ENCODE results near the gene ANGEL2.
"Not testable (repeated sequence)": the region's sequence is repeated elsewhere in the genome, so short reads cannot be mapped to it uniquely, and the experiment has no call there.

ANGEL2 gene

GRCh38 chr1:212976586-212976985 lies 39.1 kb downstream of the ANGEL2 start:
- no peak for DNase-seq

GRCh38 chr1:212975111-212975918 lies 40.4 kb downstream of the ANGEL2 start:
- no peak for DNase-seq

GRCh38 chr1:212974711-212975110 lies 41.0 kb downstream of the ANGEL2 start:
- no peak for DNase-seq

GRCh38 chr1:212973899-212974298 lies 41.8 kb downstream of the ANGEL2 start:
- DNase-seq, result no peak

GRCh38 chr1:212973426-212973825 lies 42.2 kb downstream of the ANGEL2 start:
- DNase-seq, result no peak

GRCh38 chr1:212971312-212971711 lies 44.4 kb downstream of the ANGEL2 start:
- DNase-seq, result no peak

- no peak for DNase-seq
Observed at GRCh38 chr1:212970085-212970484, 45.6 kb downstream of the ANGEL2 start.

- DNase-seq, result no peak
Observed at GRCh38 chr1:212968368-212968863, 47.3 kb downstream of the ANGEL2 start.

- no peak for DNase-seq
Observed at GRCh38 chr1:212967801-212968200, 47.9 kb downstream of the ANGEL2 start.

- DNase-seq, result no peak
Observed at GRCh38 chr1:212966616-212967015, 49.1 kb downstream of the ANGEL2 start.

GRCh38 chr1:212964993-212965392 lies 50.7 kb downstream of the ANGEL2 start:
- not testable (repeated sequence) for DNase-seq

GRCh38 chr1:212964102-212964501 lies 51.6 kb downstream of the ANGEL2 start:
- no peak for DNase-seq

GRCh38 chr1:212962509-212962908 lies 53.2 kb downstream of the ANGEL2 start:
- DNase-seq, result no peak

GRCh38 chr1:212960932-212961331 lies 54.7 kb downstream of the ANGEL2 start:
- no peak for DNase-seq

- DNase-seq, result no peak
Observed at GRCh38 chr1:212959266-212960220, 56.1 kb downstream of the ANGEL2 start.

GRCh38 chr1:212958175-212958574 lies 57.5 kb downstream of the ANGEL2 start:
- DNase-seq, result no peak

GRCh38 chr1:212957546-212957945 lies 58.1 kb downstream of the ANGEL2 start:
- DNase-seq, result no peak

- DNase-seq, result no peak
Observed at GRCh38 chr1:212955961-212956620, 59.6 kb downstream of the ANGEL2 start.

GRCh38 chr1:212955098-212955497 lies 60.6 kb downstream of the ANGEL2 start:
- no peak for DNase-seq

- no peak for DNase-seq
Observed at GRCh38 chr1:212954514-212954913, 61.2 kb downstream of the ANGEL2 start.

GRCh38 chr1:212953321-212953720 lies 62.3 kb downstream of the ANGEL2 start:
- no peak for DNase-seq

GRCh38 chr1:212952641-212952976 lies 63.1 kb downstream of the ANGEL2 start:
- DNase-seq, result no peak
